ENCODE results near the gene HCFC1.

HCFC1 gene

DNA sequence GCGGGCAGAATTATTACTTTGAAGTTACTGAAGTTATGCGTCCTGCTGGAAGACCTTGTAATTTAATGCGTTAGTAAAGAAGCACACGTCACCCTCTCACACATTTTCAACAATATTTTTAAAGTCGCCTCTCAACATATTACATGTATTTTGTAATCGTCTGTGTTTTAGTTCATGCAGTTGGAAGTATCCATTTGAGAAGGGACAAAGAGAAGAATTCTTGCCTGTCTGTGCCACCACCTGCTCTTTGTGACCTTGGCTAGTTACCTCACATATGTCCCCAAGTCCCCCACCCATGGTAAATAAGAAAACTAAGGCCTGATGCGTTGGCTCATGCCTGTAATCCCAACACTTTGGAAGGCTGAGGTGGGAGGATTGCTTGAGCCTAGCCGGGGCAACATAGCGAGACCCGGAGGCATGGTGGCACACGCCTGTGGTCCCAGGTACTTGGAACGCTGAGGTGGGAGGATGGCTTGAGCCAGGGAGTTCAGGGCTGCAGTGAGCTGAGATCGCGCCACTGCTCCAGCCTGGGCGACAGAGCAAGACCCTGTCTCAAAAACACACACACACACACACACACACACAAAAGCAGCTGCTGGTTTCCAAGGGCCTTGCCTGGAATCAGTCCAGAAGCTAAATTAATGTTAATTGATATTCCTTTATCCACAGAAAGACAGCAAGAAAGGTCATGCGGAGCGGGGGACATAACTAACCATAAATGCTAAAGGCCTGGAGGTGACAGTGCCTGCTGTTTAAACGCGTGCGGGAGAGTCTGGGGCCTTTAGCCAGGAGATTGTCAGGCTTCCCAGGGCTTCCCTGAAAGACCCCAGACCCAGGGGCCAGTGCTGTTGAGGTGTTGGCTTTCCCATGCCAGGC lies 1.7 kb upstream of the HCFC1 start:
- DNase-seq: no peak

DNA sequence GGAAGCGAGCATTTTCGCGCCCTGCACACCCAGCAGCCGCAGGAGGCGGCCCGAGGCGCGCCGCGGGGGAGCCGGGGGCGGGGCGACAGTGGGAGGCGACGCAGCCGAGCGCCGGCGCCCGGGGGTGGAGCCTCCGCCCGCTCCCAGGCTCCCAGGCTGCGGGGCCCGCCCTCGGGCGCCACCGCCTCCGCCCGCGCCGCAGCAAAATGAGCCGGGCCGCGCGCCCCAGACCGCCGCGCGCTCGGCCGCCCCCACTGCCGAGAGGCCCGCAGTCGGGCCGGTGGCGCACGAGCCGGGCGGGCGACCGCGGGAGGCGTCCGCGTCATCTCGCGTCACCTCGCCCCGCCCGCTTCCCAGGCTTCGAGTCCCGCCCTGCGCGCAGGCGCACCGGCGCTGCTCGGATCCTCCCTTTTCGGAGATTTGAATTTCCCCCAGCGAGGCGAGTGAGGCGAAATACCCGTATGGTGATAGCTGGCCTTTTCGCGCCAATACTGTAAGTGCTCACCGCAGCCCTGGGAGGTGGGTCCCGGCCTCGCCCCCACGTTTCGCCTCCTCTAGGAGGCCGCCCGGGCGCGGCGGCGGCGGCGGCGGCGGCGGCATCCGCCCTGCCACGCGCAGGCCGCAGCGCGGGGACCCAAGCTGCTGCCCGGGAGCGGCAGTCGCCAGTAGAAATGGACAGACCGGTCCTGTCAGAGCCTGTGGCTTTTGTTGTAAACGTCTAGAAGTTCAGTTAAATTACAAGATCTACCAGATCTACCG lies 929 bp upstream of the HCFC1 start, which contains the start of gene TMEM187:
TMEM187 (plus strand) TSS at position 387 of the 759 bp plus-strand sequence. CDS start 9,309 bp downstream, outside the sequence.
- peak; percentile 84 for DNase-seq

DNA sequence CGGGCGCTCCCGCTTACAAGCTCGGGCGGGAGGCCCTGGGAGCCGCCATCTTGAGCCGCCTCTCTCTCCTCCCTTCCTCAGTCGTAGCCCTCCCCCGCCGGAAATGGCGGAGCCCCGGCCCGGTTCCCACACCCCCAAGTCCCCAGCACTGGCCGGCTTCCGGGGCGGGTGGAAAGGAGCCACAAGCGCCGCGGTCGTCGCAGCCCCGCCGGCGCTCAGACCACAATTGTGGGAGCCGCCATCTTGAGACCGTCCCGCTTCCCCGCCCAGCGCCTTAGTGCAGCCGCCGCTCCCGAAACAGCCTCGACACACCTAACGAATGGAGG lies 531 bp downstream of the HCFC1 start:
- DNase-seq: peak; percentile 70

DNA sequence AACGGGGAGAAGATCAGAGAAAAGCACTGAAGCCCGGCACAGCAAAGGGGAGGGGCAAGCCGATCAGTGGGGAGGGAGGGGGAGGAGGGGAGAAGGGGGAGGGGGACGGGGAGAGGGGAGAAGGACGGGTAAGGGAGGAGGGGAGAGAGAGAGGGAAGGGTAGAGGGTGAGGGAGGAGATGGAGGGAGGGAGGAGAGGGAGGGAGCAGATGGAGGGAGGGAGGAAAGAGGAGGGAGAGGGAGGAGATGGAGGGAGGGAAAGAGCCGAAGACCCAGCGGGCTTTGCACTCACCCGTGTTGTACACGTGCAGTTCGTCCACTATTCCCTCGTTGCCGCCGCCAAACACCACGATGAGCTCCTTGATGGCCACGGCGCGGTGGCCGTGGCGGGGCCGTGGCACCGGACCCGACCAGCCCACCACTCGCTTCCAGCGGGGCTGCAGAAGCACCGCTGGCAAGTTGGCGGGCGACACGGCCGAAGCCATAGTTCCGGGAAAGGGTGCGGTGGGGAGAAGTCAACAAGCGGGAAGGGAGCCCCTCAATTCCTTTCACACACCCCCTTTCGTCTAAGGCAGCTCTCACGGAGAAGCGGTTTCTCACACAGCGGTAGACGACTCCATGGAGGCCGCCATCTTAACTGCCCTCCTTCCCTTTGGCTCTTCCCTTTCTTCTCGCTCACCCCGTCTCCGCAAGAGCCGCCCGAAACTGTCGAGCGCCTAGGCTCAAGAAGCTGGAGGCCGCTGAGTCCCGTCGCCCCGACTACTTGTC lies 1.1 kb downstream of the HCFC1 start:
- DNase-seq: peak; percentile 28

DNA sequence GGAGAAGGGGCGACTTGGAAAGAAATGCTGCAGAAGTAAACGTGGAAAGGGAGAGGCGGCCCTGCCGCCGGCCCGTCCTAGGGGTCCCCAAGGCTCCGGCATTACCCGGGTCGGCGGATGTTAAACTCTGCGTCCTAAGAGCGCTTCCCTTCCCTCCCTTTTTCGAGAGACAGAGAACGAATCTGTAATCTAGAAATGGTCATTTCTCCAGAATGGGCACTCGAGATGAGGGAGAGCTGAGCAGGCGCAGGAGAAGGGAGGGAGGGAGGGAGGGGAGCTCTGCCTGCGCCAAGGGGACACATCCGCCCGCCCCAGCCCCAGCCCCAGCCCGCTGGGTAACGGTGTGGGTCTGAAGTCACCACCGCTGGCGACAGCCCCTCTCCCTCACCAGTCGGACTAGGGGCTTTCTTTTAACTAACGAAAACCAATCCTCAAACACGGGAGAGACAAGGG lies 1.7 kb downstream of the HCFC1 start:
- DNase-seq: no peak

DNA sequence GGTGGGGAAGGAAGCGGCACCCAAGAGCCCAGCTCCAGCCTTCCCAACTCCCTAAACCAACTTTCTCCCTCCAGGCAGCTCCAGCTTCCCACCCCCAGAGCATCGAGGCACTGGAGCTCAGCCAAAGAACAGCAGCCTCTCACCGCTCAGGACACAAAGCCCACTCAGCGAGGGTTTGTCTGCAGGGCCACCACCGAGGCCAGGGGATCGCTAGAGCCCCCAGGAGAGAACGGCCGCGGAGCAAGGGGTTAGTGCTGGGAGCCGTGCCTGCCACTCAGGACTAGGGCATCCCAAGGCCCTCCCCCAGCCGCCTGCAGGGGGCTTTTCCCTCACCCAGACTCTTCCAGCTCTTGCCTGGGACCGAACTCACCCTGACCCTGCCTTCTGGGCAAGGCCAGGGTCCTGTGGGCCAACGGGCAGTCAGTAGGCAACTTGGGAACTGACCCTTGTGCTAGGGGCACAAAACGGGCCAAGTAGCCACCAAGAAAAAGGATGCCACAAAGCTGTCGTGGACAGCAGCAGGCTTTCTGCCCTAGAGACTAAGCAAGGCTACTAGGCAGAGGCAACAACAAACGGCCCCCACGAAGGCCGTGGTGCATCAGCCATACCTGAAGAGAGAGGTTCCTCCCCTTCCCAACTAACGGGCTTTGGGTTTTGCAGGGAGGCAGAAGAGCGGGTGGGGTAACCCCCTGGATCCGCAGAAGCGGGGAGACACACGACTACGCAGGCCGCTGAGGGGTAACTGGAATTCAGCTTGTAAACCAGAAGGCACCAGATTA lies 2.3 kb downstream of the HCFC1 start:
- no peak for DNase-seq

DNA sequence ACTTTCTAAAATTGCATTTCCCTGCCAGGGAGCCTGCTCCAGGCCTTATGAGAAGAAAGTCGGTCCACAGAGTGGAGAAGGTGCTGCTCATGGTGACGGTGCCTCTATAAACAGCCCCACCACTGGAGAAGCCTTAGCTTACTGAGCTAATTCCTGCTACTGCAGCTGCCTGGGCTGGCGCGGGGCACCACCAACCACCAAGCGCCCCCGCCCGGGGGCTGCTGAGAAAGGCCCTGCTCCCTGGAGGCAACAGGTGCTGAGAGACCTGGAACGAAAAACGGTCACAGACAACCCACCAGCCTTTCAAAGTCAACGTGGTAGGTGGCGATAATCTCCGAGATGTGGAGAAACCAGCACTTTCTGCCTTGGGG lies 2.9 kb downstream of the HCFC1 start:
- DNase-seq: no peak

DNA sequence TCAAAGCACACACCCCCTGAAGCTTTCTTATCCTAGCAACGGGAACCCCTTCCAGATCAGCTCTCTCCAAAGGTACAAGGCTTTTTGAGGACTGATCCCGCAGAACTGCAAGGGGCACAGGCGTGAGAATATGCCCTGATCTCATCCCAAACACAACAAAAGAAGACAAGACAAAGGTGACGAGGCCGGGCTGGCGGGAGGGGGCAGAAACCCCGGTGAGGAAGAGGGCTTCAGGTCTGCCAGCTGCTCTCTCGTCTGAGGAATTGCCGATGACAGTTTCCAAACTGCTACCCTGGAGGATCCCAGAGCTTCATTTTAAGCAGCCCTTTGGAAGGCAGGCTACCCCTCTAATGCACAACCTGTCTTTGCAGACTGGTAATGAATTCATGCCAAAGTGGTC lies 3.4 kb downstream of the HCFC1 start:
- no peak for DNase-seq

DNA sequence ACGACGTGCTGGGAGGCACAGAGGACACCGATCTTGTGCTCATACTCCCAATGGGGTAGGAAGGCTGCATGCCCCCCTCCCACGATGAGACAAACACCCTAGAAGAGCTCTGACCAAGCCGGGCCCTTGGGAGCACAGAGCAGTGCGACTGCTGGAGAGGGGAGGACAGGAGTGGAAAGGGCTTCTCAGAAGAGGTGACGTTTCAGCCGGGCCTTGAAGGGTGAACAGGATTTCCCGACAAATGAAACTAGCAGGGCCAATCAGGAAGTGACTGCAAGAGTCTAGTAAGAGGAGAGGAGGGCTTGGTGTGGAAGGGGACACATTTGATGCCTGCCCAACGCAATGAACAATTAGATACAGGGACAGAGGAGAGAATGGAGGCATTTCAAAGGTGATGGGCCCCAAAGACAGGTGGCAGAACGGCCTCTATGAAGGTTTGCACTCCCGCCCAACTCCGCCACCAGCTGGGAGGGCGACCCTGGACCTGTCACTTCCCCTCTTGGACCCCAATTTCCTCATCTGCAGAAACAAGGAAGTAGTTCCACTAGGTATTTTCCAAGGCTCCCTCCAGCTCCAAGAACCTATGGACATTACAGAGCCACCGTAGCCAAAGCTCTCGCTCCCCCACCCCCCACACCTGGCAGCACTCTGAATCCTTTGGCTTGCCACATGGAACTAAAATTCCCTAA lies 3.9 kb downstream of the HCFC1 start:
- no peak for DNase-seq

DNA sequence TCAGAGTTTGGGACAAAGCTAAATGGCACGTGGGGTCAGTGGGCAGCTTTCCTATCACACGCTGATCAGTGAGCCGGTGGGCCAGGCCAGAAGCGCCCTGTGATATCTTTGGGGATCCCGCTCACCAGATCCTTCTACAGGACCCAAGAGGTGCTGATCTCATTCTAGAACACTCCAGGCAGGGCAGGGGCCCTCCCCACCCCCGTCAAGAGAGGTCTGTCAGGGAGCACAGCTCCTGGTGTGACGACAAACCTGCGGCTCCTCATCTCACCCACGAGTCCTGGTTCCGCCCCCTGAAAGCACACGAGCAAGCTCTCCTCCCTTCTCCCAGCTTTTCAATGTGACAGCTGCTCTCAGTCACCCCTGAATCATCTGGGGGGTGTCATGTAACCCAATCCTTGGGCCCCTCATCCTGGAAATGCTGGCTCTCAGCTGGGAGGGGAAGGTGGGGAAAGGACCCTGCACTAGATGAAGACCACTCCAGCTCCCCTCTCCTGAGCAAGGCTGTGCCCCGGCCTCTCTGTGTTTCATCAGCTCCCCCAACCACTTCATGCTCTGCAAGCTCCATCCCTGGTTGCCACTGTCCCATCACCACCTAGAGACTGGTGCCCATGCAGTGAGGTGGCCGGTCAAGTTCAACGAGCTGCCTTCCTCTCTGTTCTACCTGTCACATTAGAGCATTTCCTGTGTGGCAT lies 4.6 kb downstream of the HCFC1 start:
- no peak for DNase-seq

DNA sequence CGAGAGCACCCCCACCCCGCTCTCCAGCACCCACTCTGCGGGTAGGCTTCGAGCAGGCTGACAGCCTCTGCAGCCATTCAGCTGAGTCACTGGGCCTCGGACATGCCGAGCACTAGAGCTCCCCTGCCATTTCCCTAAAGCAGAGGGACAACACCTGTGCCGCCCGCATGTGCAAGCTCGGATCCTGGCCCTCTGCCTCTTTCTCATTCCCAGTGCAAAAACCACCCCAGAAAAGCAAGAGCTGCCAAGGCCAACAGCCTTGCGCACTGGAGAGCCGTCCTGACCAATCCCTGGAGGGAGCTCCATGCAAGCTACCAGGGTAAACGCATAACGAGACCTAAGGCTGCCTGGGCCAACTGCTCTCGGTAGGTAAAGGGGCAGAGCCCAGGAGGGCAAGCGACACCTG lies 5.3 kb downstream of the HCFC1 start:
- no peak for DNase-seq

DNA sequence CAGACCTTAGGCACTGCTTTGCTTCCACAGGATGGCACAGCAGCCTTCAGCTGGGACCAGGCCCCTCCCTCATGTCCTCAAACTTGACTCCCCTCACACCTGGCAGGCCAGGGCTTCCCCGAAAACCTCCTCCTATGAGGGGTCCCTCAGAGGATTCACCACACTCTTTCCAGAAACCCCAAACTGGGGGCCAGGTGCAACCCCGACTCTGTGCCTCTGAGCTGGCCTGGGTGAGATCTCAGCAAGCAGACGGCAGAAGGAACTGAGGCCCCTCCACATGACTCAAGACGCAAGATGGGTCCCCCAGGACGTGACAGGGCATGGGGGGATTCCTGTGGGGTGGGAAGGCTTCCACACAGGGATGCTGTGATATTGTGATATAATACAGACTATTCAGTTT lies 6.2 kb downstream of the HCFC1 start:
- no peak for DNase-seq

DNA sequence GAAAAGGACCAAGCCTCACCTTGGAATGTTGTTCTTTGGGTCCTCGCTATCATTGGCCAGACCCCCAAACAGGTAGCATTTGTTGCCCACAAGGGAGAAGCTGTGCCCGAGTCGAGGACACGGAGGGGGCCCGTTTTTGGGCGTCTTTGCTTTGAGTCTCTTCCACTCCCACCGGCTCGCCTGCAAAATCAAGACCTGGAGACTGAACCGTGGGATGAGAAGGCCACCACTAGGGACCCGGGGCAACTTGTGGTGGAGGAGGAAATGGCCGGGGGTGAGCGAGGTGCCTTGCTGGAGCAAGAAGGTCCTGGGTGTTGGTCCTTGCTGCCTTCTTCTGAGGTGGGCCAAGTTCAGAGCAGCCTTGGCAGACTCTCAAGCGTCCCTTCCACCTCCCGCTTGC lies 7.5 kb downstream of the HCFC1 start:
- DNase-seq: no peak

DNA sequence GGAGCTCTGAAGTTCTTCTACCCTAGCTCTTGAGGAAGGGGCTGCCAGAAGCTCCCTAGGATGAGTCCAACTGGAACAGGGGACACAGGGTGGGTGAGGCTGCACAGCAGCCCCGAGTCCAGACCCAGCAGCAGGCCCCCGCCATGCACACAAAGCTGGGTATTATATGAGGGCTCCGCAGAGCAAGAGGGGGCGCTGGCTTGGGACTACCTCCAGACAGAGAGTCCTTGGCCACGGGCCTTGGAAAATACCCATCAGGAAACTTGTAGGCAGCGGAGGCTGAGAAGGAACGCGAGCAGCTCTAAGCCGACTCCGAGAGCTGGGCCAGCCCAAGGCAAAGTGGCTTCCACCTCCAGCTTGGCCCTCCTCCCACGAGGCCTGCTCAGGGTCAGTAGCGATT lies 8.1 kb downstream of the HCFC1 start:
- DNase-seq: no peak

DNA sequence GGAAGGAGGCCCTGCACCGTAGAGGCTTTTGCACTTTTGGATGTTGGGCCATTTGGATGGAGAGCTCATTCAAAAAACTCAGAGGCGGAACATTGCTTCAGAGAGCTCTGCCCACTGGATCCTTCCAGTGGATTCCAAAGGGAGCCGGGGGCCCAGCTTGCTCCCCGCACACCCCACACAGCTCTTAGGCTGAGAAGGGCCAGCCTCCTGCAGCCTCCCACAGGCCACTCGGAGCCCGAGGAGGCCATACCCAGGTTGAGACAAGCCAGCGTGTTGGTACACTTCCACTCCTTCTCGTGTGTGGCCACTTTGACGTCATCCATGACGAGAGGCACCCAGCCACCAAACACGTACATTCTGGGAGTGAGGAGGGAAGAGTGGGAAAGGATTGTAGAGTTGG lies 10.3 kb downstream of the HCFC1 start:
- DNase-seq: no peak

DNA sequence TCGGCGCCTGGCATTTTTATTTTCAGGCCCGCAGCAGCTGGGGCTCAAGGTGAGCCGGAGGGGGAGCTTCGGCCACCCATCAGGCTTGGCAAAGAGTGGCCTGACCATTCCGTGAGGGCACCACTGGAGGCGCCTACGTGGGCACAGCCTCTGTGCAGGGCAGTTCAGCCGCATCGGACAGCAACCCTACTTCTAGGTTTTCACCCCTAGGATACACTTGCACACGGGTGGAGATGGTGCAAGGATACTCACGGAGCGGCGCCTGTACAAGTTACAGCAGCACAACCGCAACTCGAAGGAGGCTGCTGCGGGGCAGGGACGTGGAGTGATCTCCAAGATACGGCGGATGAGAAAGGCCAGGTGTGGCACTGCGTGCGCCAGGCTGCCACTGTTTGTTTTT lies 10.8 kb downstream of the HCFC1 start:
- no peak for DNase-seq

DNA sequence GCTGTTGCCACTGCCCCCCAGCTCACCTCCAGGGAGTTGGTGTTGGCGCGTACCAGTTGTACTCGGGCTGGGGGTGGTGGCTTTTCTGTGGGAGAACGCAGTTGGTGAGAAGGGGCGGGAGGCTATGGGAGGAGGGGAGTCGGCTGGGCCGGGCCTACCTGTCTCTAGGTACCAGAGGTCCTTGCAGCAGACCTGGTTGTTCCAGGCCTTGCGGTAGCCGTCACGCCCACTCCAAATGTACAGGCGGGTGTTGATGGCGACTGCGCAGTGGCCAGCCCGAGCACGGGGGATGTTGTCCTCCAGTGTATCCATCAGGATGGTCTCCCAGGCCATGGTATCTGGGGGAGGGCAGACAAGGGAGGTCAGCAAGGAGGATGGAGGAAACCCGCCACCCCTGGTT lies 11.5 kb downstream of the HCFC1 start:
- DNase-seq: no peak

DNA sequence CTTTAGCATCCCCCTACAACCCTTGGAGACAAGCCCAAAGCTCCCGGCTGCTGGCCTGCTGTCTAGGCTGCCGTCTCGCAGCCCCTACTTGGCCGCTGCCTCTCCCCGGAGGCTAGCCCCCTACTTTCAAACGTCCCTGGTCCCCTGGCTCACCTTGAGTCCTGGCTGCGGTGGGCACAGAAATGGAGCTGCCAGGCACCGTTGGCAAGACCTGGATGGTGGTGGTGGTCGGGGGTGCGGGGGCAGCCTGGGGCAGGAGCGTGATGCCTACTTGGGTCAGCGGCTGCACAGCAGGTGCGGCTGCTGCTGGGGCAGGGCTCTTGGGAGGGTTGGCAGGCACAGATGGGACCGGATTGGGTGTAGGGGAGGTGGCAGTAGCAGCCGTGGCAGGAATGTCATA lies 12.0 kb downstream of the HCFC1 start:
- DNase-seq: no peak

DNA sequence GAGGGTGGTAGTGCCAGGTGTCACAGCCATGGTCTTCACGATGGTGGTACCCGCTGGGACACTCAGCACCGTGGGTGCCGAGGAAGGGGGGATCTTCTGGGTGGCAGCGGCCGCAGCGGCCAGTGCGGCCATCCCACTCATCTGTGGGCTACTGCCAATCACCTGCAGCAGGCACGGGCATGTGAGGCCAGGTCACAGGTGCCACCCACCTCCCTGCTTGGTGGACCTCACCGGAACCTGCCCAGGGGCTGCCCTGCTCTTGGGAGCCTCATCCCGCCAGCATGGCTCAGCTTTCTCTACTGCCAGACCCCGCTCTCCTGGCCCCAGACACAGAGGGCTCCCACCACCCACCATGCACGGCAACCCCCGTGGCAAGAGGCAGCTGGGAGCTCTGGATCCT lies 13.0 kb downstream of the HCFC1 start:
- DNase-seq: no peak

DNA sequence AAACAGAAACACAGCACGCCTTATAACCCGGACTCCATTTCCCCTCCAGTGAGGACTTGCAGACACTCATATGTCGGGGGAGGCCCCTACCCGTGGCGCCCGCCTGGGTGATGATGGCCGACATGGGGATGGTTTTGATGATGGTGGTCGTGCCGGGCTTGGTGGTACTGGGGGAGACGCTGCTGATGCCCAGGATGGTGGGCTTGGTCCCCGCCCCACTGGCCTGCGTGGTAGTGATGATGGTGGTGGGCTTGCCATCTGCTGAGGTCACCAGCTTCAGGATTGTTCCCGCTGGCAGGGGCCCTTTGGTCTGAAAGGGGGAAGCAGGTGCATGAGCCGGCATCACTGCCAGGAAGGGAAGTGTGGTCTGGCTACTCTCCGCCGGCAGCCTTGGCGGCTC lies 14.4 kb downstream of the HCFC1 start:
- no peak for DNase-seq

All from NCI-H2171 (cell line).